ENCODE data around the gene CDH4.

DNA sequence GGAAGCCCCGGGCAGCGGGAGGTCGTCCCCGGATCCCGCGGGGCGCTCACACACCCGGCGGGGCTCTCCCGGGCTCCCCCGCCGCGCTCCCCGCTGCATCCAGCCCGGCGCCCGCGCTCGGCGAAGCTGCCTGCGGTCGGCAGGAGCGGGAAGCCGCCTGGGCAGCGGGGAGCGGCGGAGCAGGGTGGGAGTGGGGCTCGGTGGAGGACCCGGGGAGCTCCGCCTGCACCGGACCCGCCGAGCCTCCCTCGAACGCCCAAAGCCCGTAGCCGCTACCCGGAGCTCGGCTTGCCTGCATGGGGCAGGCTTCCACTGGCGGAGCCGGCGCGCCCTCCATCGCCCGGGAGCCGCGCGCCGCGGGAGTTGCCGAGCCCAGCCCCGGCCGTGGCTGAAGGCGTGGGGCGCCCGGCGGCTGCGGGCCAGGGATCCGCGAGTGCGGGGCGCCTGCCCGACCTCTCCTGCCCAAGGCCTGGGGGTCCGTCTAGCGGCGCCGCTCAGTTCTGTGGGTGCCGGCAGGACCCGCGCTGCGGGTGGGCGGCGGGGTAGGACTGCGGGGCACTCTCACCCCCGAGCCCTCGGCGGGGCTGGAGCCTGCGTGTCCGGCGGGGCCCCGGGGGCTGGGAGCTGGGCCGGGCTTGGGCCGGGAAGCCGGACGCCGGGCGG, 671 bp downstream of the CDH4 start:
- TF ChIP-seq POLR2AphosphoS5 (IDR thresholded peaks at IDR 0.05) (no peak), CTCF (IDR thresholded peaks at IDR 0.05) (no peak), EP300 (IDR thresholded peaks at IDR 0.05) (no peak), POLR2A (IDR thresholded peaks at IDR 0.05) (no peak)
